Measurements from ENCODE around the gene MAB21L1.

The MAB21L1 gene

DNA sequence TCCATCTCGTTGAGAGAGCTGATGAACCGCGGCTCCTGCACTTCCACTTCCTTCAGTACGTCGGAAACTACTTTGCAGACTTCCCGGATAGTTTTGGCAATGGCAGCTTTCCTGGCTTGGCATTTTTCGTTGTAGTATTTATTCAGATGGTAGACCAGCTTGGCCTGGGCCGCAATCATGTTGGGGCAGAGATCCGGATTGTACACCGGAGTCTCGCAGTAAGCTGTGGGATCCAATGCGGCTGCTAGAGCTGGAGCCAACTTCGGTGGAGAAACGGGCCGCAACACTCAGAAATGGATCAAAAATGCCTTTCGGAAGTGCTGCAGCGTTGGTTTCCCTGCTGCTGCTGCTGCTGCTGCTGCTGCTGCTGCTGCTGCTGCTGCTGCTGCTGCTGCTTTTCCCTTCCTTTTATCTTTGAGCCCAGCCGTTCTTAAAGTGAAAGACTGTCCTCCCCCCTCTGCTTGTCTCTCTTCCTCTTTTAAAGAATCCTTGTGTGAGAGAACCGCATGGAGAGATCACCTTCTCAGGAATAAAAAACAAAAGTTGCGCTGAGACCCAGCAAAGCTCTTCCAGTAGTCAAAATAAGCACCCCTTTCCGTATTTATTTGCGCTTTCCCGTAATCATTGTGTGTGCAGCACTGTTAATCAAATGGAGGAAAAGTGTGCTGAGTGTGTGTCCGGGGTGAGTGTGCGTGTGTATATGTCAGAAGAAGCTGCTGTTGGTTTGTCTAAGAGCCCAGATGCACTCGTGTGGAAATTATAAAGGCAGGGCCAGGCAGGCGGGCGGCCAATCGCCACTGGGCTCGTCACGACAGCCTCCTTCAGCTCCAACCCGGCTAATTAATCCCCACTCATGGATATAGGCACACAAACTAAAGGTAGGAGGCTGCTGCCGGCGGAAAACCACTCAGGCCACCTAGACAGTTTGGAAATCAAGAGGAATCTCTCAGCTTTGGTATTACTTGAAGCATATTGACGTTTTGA lies at the start of gene MAB21L1:
MAB21L1 (minus strand) TSS at position 730 of the 984 bp plus-strand sequence; CDS start at position 179, 551 bp downstream.
- Histone ChIP-seq H3K27me3 (replicated peaks; ENCODE audit: control insufficient read depth, insufficient read depth, low read length) (no peaks in the 10 kb centered on the region), H3K9ac (ENCODE audit: low read length) (peak within 1 kb of the TSS; percentile 87), H3K36me3 (ENCODE audit: control insufficient read depth, insufficient read depth, low read length, severe bottlenecking) (no peaks in the 10 kb centered on the region), H3K4me1 (ENCODE audit: control insufficient read depth, insufficient read depth, low read length) (peaks cover 8% of the 10 kb centered on the region), H3K4me3 (ENCODE audit: low read length) (peak within 1 kb of the TSS; percentile 92), H3K9me3 (ENCODE audit: control insufficient read depth, low read length) (no peaks in the 10 kb centered on the region)
- DNase-seq (ENCODE audit: low read depth): peak; percentile 95

DNA sequence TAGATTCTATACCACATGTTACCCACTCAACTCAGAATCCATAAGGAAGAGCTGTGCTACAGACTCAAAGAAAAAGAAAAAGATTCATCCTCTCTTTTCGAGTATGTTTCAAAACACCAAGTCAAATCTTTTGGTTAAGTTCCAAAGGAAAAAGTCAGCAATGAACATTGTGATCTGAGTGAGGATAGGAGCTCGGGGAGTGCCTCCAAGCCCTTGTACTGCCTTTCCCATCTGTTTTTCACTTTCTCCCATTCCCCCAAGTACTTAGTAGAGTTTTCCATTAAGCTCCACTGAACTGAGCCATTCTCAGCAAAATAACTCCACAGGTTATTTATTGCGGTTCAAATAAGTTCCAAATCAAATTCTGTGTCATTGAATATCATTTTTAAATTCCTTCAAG lies 47.7 kb upstream of the MAB21L1 start:
- Histone ChIP-seq H3K9me3 (ENCODE audit: control insufficient read depth, low read length) (no peaks in the 10 kb centered on the region), H3K4me3 (ENCODE audit: low read length) (no peak overlapping the region), H3K9ac (ENCODE audit: low read length) (no peak overlapping the region), H3K36me3 (ENCODE audit: control insufficient read depth, insufficient read depth, low read length, severe bottlenecking) (no peaks in the 10 kb centered on the region), H3K4me1 (ENCODE audit: control insufficient read depth, insufficient read depth, low read length) (peaks cover 8% of the 10 kb centered on the region), H3K27me3 (replicated peaks; ENCODE audit: control insufficient read depth, insufficient read depth, low read length) (no peaks in the 10 kb centered on the region)
- peak; percentile 32 for DNase-seq (ENCODE audit: low read depth)

DNA sequence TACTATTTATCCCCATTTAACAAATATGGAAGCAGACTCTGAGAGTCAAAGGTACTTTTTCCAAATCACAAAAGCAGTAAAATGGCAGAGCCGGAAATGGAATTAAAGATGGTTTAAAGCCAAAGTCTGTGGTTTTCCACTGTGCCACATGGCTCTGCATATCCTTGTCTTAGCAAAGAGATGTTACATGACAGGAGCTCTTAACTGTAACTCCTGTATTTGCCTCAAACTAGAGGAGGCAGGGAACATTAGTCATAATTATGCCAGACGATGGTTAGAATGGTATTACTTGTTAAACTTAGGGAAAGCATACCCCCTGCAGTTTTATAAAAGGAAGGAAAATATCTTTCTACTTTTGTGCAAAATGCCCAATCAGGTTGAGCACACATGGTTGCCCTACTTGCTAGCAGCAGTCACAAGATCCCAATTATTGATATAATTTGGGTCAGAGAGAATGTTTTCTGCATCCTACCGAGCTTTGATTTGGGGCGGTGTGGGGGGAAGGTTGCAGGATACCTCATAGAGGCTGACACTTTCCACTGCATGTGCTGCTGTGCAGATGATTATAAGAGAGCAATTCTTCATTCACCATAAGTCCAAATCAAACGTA lies 42.0 kb upstream of the MAB21L1 start:
- no peak overlapping the region for H3K9ac ChIP-seq (ENCODE audit: low read length)
- H3K4me1 ChIP-seq (ENCODE audit: control insufficient read depth, insufficient read depth, low read length): no peaks in the 10 kb centered on the region
- H3K36me3 ChIP-seq (ENCODE audit: control insufficient read depth, insufficient read depth, low read length, severe bottlenecking): no peaks in the 10 kb centered on the region
- no peaks in the 10 kb centered on the region for H3K27me3 ChIP-seq (replicated peaks; ENCODE audit: control insufficient read depth, insufficient read depth, low read length)
- DNase-seq (ENCODE audit: low read depth): no peak
- no peak overlapping the region for H3K4me3 ChIP-seq (ENCODE audit: low read length)
- no peaks in the 10 kb centered on the region for H3K9me3 ChIP-seq (ENCODE audit: control insufficient read depth, low read length)

DNA sequence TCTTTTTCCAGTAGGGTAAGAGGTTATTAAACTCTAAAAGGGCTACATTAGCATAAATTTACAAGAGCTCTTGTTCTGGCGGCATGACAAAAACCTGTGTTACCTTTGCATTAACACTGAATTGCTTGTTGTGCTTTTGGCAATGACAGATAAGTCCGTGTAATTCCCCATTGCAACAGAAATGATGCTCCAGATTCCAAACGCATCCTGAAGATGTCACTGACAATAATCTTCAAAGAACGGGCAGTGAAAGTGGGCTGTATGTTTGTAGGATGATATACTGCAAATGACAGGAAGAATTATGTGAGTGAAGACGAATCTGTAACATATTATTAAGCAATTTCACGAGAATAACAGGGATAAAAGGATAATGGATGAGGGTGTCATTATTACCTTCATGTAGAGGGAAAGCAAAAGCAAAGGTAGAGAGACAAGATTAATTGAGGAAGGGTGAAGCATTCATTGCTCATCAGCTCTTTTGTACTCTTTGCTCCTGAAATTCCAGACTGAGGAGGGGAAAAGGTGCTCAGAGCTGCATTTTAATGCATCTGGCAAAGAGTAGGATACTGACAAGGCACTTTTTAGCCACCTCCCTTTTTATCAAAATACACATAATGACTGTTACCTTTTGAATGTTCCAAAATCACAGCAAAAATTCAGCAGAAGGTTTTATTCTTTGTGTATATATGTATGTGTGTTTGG lies 38.5 kb upstream of the MAB21L1 start:
- no peak for DNase-seq (ENCODE audit: low read depth)
- Histone ChIP-seq H3K27me3 (replicated peaks; ENCODE audit: control insufficient read depth, insufficient read depth, low read length) (no peaks in the 10 kb centered on the region), H3K4me3 (ENCODE audit: low read length) (no peak overlapping the region), H3K9me3 (ENCODE audit: control insufficient read depth, low read length) (no peaks in the 10 kb centered on the region), H3K36me3 (ENCODE audit: control insufficient read depth, insufficient read depth, low read length, severe bottlenecking) (no peaks in the 10 kb centered on the region), H3K9ac (ENCODE audit: low read length) (no peak overlapping the region), H3K4me1 (ENCODE audit: control insufficient read depth, insufficient read depth, low read length) (peaks cover 11% of the 10 kb centered on the region)

DNA sequence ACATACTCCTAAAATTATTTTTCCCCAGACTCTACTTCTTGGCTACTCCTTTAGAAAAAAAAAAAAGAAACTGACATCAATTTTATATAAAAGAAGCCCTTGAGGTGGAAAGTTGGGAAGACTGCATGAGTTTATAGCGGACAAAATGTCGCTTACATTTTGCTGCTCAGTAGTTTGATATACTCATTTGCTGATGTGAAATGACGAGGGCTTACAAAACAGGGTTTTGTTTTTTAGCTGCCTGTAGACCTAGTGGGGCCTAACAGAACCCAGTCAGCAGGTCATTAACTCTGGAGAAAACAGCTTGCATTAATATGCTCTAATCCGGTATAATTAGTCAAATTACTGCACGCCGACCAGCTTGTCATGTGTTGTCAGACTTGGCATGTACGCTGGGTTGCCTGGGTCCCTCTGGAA lies 37.6 kb upstream of the MAB21L1 start:
- Histone ChIP-seq H3K4me1 (ENCODE audit: control insufficient read depth, insufficient read depth, low read length) (peaks cover 11% of the 10 kb centered on the region), H3K27me3 (replicated peaks; ENCODE audit: control insufficient read depth, insufficient read depth, low read length) (no peaks in the 10 kb centered on the region), H3K4me3 (ENCODE audit: low read length) (no peak overlapping the region), H3K36me3 (ENCODE audit: control insufficient read depth, insufficient read depth, low read length, severe bottlenecking) (no peaks in the 10 kb centered on the region), H3K9ac (ENCODE audit: low read length) (no peak overlapping the region), H3K9me3 (ENCODE audit: control insufficient read depth, low read length) (no peaks in the 10 kb centered on the region)
- no peak for DNase-seq (ENCODE audit: low read depth)

DNA sequence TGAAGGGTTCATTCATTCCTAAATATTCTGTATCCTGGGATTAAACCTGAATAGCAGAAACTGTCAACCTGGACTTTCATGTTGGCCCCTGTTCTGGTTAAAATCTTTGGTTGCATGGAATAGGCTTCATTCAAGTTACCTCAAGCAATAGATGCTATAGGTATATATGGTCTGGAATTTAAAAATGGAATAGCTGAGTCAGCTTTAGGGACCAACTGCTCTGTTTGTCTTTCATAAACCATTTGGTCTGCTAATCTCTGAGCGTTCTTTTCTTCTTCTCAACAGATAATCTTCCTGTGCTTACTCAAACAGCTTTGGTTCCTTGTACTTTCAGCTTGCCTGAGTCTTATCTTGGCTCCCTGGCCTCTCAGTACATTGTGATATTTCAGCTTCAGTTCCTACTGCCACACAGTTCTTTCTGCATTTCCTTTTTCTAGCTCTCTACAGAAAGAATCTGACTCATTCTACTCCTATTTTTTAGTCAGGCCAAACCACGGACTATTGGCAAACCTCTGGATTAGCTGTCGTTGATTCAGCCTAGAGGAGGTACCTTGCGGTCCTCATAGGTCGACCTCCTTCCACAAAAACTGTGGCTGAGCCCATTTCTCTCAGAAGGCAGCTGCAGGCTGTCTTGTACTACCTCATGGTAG lies 35.9 kb upstream of the MAB21L1 start:
- Histone ChIP-seq H3K36me3 (ENCODE audit: control insufficient read depth, insufficient read depth, low read length, severe bottlenecking) (no peaks in the 10 kb centered on the region), H3K27me3 (replicated peaks; ENCODE audit: control insufficient read depth, insufficient read depth, low read length) (no peaks in the 10 kb centered on the region), H3K4me1 (ENCODE audit: control insufficient read depth, insufficient read depth, low read length) (peaks cover 11% of the 10 kb centered on the region), H3K9me3 (ENCODE audit: control insufficient read depth, low read length) (no peaks in the 10 kb centered on the region), H3K9ac (ENCODE audit: low read length) (peak overlapping the region; percentile 36), H3K4me3 (ENCODE audit: low read length) (peak overlapping the region; percentile 12)
- peak; percentile 93 for DNase-seq (ENCODE audit: low read depth)

DNA sequence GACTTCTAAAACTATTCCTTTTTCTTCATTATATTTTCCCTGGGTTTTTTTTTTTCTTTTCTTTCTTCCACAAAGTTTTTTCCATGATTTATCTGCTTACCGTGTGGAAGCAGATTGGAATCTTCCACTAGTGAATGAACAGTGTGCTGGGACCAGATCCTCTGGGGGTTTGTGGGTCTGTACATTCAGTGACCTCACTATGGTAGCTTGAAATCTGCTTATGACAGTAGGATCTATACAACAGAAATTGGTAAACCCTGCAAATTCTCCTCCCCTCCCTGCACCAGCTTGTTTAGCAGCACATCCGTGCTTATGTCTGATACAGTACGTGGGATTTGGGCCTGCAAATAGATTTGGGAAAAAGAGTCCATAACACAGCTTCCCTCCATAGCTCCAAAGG lies 26.0 kb upstream of the MAB21L1 start:
- Histone ChIP-seq H3K4me3 (ENCODE audit: low read length) (no peak overlapping the region), H3K27me3 (replicated peaks; ENCODE audit: control insufficient read depth, insufficient read depth, low read length) (no peaks in the 10 kb centered on the region), H3K4me1 (ENCODE audit: control insufficient read depth, insufficient read depth, low read length) (peaks cover 4% of the 10 kb centered on the region), H3K9me3 (ENCODE audit: control insufficient read depth, low read length) (no peaks in the 10 kb centered on the region), H3K36me3 (ENCODE audit: control insufficient read depth, insufficient read depth, low read length, severe bottlenecking) (no peaks in the 10 kb centered on the region), H3K9ac (ENCODE audit: low read length) (no peak overlapping the region)
- no peak for DNase-seq (ENCODE audit: low read depth)

DNA sequence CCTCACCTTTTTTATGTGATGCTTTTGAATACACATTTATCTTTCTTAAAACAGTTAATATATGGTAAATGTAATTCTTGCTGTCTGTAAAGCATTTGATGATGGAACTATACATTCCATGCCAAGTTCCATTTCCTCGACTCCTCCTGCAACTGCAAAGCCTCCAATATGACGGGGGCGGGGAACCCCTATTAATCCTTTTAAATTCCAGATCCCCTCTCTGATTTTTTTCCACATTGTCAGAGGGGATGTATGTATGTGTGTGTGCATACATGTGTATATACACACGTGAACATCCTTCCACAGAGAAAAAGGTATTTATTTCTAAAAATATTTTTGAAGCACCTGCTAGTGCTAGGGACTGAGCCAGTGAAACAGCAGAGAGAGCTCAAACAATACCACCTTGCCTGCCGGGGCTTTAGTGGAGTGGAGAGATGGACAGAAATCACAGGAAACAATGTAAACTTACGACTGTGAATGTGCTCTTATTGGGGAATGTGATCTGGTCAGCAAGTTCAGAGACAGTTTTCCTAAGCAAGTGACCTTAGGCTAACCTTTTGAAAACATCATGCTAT lies 25.3 kb upstream of the MAB21L1 start:
- no peaks in the 10 kb centered on the region for H3K9me3 ChIP-seq (ENCODE audit: control insufficient read depth, low read length)
- H3K4me3 ChIP-seq (ENCODE audit: low read length): no peak overlapping the region
- no peaks in the 10 kb centered on the region for H3K27me3 ChIP-seq (replicated peaks; ENCODE audit: control insufficient read depth, insufficient read depth, low read length)
- H3K36me3 ChIP-seq (ENCODE audit: control insufficient read depth, insufficient read depth, low read length, severe bottlenecking): no peaks in the 10 kb centered on the region
- DNase-seq (ENCODE audit: low read depth): no peak
- H3K9ac ChIP-seq (ENCODE audit: low read length): no peak overlapping the region
- H3K4me1 ChIP-seq (ENCODE audit: control insufficient read depth, insufficient read depth, low read length): peaks cover 9% of the 10 kb centered on the region

DNA sequence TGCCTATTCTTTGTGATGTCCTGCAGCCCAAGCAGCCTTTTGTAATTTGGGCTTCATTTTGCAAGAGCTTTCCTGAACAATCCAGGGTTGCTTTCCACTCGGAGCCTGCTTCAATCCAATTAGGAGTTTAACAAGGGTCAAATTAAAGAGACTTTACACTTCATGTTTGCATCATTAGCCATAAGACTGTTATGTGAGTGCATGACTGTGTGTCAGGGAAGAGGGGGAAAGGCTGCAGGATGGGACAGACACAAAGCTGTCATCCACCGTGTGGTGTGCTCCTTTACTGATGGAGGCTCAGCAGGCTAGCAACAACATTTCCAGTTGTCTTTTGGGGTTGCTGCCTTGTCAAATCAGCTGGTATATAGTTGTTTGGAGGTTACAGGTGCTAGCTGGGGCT lies 23.7 kb upstream of the MAB21L1 start:
- Histone ChIP-seq H3K36me3 (ENCODE audit: control insufficient read depth, insufficient read depth, low read length, severe bottlenecking) (no peaks in the 10 kb centered on the region), H3K4me1 (ENCODE audit: control insufficient read depth, insufficient read depth, low read length) (peaks cover 16% of the 10 kb centered on the region), H3K4me3 (ENCODE audit: low read length) (no peak overlapping the region), H3K9me3 (ENCODE audit: control insufficient read depth, low read length) (no peaks in the 10 kb centered on the region), H3K9ac (ENCODE audit: low read length) (no peak overlapping the region), H3K27me3 (replicated peaks; ENCODE audit: control insufficient read depth, insufficient read depth, low read length) (no peaks in the 10 kb centered on the region)
- no peak for DNase-seq (ENCODE audit: low read depth)

DNA sequence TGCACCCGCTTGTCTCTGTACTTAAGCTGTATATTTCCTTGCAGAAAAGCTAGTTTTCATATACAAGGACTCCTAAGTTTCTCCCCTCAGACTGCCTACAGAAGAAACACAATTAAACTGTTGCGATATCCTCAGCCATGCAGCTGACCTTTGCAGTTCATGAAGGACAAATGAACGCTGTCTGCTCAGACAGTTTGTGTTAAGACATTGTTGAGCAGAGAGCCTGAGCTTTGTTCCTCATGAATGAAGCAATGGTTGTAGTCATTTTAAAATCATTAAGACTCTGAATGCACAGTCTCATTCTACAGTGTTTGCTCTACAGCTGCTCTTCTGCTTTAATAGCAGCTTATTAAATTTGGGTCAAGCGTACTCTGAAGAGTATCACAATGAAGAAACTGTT lies 23.2 kb upstream of the MAB21L1 start:
- Histone ChIP-seq H3K4me1 (ENCODE audit: control insufficient read depth, insufficient read depth, low read length) (peaks cover 16% of the 10 kb centered on the region), H3K4me3 (ENCODE audit: low read length) (no peak overlapping the region), H3K9me3 (ENCODE audit: control insufficient read depth, low read length) (no peaks in the 10 kb centered on the region), H3K36me3 (ENCODE audit: control insufficient read depth, insufficient read depth, low read length, severe bottlenecking) (no peaks in the 10 kb centered on the region), H3K9ac (ENCODE audit: low read length) (no peak overlapping the region), H3K27me3 (replicated peaks; ENCODE audit: control insufficient read depth, insufficient read depth, low read length) (no peaks in the 10 kb centered on the region)
- peak; percentile 34 for DNase-seq (ENCODE audit: low read depth)
